Activated T-cell treated with anti-CD3 and anti-CD28 coated beads for 24 hours (primary cell): ENCODE measurements around the gene RAE1.

Experiments used
- DNase-seq: peaks from one replicate; pipeline ENCODE4 v3.0.0-alpha.2; 2020; ENCODE audit warnings: low read depth

The RAE1 gene

GRCh38 chr20:57372157-57372556, 21.1 kb downstream of the RAE1 start:
- DNase-seq, result no peak

DNA sequence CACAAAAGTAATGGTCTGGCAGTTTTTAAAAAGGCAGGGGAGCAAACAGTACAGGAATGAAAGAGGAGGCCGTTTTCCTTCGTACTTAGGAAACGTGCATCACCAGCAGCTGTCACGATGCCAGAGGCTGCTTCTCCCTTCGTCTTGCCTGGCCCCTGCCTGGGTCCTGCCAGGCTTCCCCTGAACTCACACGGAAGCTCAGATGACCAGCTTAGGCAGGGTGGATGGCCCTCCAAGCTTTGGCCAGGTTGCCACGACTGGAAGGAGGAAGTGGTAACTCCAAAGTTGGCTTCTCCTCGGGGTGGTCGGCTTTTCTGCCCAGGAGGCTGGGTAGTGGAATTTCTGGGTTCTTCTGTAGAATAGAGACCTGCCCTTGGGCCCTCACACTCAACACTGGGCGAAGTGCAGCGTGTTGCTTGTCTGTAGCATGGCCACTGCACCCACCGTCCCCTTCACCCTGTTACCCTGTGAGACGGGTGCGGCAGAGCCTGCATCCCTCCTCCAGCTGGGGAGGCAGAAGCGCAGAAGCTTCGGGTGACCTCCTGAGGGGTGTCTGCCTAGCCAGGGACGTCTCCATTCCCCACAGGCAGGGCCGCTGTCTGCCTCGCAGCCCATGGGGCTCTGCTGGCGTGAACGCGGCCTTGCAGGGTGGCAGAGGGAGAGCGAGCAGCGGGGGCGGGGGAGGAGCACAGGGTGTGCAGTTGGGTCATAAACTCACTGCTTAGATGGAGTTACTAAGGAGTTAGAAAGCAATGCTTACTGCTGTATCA, 21.7 kb downstream of the RAE1 start:
- DNase-seq, result no peak

DNA sequence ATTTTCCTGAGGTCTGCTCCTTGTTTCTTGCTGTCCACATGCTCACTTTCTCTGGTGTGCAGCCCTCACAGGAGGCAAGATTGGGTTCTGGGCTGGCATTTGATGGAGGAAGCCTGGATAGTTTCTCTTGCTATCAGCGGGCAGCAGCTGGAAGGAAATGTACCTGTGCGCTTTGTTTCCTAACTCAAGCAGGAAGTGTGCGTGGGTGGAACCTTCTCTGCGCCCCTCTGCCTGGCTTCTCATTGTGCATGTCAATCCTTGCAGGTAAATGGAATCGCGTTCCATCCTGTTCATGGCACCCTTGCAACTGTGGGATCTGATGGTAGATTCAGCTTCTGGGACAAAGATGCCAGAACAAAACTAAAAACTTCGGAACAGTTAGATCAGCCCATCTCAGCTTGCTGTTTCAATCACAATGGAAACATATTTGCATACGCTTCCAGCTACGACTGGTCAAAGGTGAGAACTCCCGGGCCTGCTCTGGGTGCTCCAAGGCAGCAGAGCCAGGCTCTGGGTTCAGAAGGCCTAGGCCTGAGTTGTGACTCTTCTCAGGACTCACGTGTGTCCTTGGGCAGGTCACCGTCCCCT, 23.4 kb downstream of the RAE1 start:
- no peak for DNase-seq

- DNase-seq, result no peak
Observed at GRCh38 chr20:57374931-57375651, 24.0 kb downstream of the RAE1 start.

DNA sequence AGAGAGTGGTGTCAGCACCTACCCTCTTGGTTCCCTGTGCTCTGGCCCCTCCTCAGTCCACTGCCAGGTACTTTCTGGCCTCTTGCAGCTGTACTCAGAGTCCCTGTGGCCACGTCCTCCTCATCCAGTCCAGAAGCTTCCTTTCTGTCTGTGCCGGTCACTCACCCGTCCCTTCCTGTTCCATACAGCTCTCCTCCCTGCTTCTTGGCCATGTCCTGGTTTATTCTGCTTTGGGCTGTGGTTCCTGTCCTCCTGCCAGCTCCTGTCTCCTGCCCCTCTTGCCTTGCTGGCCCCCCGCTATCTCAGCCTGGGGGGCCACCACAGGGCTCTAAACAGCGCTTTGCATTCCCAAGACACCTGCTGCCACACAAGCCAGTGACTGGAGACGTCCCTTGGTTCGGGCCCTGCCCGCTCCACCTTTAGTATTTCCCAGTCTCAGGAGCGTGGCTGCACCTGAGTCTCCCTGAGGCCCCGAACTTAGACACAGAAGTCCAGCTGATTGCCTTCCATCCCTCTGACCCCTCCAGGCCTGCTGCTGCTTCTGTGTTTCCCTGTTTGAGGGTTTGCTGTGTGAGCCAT, 24.7 kb downstream of the RAE1 start:
- no peak for DNase-seq

- DNase-seq, result no peak
Observed at GRCh38 chr20:57377350-57377749, 26.3 kb downstream of the RAE1 start.

- DNase-seq, result no peak
Observed at GRCh38 chr20:57378107-57378506, 27.1 kb downstream of the RAE1 start.

DNA sequence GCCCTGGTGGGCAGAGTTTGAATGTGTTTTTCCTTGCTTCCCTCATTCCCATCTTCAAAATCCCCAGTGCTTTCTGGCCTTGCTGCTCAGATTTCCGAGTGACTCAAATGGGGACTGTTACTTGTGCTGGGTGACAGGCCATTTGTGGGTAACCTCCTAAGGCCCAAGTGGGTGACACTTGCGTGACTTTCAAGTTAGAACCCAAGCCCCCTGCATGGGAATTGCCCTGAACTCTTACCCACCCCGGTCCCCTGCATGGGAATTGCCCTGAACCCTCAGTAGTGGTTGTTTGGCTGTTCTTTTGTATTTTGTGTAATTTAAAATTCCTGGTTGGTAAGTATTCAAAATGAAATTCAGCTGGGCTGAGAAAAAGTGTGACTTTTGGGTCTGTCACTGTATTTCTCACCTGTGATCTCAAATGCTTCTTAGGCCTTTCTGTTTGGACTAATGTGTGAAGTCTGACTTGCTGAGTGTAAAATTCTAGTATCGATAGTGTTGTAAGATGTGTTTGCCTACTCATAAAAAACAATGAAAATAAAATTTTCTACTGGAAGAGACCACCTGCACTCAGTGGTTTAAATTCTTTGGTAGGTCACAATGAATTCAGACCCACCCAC, 27.7 kb downstream of the RAE1 start:
- no peak for DNase-seq

DNA sequence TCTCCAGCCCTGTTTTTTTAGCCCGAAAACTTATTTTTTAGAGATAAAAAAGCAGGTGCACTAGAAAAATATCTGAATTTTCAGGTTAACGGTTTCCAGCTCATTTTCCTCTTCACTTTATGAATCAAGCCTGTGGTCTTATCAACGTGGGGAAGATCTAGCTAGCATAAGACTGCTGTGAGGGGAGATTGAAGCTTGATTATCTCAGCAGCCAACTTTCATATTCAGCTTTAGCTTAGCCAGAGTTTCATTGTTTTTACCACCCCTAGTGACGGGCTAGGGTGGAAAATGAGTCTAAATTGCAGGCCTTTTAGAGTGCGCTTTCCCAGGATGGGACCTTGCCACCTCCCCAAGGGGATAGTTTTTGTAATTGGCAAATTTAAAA, 28.2 kb downstream of the RAE1 start:
- DNase-seq, result no peak

DNA sequence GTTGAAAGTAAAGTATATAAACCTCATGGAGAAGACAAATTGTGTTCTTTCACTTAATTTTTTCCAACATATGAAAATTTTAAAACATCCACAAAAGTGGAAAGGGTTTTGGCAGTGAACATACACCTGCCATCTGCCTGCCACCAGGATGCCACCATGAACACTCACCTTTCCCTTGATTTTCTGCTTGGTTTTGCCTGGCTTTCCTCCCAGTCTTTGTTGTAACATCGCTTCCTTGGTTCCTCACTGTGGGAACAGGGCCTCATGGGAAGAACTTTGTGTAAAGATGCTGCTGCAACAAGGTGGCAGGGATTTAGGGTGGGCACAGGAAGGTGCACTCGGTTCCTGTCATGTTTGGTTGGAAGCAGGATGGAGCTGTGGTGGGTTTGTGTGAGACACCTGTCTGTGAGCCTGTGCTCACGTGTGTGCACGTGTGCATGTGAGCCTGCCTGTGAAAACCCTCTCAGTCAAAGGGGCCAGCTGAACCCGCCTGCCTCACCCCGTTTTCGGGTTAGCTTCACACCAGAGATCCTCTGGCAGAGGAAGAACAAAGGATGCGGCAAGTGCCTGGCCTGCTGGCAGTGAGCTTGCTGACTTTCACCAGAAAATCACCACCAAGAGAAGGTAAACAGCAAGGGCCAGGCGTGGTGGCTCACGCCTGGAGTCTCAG, 29.2 kb downstream of the RAE1 start:
- no peak for DNase-seq

GRCh38 chr20:57381596-57382503, 30.8 kb downstream of the RAE1 start:
- peak; percentile 80 for DNase-seq

DNA sequence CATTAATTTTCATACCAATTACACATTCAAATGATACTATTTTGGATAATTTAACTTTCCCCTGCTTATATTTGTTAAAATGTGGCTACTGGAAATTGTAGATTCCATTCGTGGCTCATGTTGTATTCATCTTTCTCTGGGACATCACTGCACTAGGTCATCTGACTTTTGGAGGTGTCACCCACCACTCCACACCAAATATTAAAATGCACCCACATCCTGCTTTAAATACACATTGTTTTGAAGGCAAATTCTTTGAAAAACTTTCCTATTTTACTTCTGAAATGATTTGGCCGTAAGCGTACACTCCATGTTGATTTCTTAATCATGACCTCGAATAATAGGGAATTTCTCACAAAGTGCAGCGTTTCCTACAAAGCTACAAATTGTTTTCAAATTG, 31.5 kb downstream of the RAE1 start:
- DNase-seq, result no peak

DNA sequence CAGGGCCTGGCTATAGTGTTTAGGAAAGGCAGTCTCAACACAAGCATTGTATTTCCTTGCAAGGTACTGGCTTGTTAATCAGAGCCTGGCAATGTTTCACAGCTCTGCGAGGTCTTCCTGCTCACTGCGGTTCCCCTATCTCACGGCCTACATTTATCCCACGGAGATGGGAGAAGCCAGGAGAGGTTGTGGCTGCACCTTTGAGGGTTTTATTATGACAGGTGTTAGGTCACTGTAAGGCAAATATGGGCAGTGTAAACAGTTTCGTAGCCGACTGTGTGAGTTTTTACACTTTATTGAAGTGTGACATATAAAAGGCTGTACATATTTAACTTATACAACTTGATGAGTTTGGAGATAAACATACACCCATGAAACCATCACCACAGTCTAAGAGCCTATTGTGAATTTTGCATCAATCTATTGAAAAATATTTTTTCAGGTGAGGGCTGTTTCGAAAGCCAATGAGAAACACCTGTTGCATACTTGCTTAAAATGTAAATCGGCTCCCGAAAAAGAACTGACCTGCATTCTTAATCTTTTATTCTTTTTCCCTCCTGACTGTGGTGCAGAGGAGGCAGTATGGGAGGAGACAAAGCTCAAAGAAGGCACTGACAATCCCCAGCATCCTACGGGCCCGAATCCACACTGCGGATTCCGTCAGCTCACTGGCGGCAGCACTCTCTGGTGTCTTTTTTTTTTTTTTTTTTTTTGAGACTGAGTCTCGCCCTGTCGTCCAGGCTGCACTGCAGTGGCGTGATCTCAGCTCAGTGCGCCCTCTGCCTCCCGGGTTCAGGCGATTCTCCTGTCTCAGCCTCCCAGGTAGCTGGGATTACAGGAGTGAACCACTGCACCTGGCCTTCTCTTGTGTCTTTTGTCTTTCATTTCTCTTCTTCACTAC, 32.6 kb downstream of the RAE1 start:
- no peak for DNase-seq

DNA sequence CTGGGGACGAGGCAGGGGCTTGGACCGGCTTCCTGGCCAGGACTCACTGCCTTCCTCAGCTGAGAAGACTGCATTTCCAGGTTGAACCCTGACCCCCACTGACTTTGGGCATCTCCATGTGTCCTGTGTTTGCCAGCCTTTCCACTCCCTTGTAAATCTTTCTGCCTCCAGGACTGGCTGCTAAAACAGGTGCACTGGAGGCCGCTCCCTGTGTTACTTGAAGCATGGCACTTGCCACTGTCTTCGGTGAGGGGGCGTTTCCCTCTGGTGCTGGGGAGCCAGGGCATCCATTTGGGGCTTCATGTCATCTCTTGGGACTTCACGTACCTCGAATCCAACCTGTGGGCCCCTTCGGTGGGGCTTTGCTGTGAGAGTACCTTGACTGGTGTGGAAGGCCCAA, 33.4 kb downstream of the RAE1 start:
- DNase-seq, result no peak

- no peak for DNase-seq
Observed at GRCh38 chr20:57384953-57385761, 34.1 kb downstream of the RAE1 start.

DNA sequence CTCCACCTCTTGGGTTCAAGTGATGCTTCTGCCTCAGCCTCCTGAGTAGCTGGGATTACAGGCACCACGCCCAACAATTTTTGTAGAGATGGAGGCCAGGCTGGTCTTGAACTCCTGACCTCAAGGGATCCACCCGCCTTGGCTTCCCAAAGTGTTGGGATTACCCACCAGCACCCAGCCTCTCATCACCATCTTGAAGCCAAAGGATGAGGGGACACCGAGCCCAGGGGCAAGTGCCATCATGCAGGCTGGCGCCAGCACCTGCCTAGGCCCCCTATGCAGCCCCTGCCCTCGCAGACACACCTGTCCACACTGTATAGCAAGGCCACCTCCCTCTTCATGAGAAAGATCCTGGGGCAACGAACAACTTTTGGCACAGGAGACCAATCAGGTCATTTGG, 34.9 kb downstream of the RAE1 start:
- DNase-seq, result no peak

GRCh38 chr20:57386762-57387161, 35.7 kb downstream of the RAE1 start:
- DNase-seq, result no peak

- no peak for DNase-seq
Observed at GRCh38 chr20:57387463-57387862, 36.4 kb downstream of the RAE1 start.

GRCh38 chr20:57387945-57388371, 36.9 kb downstream of the RAE1 start:
- no peak for DNase-seq
